22Rv1 (cell line): ENCODE data around the gene PNKP.

Source experiments
- H3K27ac ChIP-seq: fragments of 450-650 bp; 2 replicates; pipeline ENCODE4 v1.5.1; 2017
- ZFX ChIP-seq: fragments of 450-650 bp; IDR thresholded peaks from 2 replicates; pipeline ENCODE4 v1.6.1; 2017; ENCODE audit warnings: antibody characterized with exemption, borderline replicate concordance
- TF ChIP-seq, protein P1 (sequence below): fragments of 450-650 bp; IDR thresholded peaks from 2 replicates; pipeline ENCODE4 v1.5.1; 2017; ENCODE audit warnings: mild to moderate bottlenecking

The PNKP gene

DNA sequence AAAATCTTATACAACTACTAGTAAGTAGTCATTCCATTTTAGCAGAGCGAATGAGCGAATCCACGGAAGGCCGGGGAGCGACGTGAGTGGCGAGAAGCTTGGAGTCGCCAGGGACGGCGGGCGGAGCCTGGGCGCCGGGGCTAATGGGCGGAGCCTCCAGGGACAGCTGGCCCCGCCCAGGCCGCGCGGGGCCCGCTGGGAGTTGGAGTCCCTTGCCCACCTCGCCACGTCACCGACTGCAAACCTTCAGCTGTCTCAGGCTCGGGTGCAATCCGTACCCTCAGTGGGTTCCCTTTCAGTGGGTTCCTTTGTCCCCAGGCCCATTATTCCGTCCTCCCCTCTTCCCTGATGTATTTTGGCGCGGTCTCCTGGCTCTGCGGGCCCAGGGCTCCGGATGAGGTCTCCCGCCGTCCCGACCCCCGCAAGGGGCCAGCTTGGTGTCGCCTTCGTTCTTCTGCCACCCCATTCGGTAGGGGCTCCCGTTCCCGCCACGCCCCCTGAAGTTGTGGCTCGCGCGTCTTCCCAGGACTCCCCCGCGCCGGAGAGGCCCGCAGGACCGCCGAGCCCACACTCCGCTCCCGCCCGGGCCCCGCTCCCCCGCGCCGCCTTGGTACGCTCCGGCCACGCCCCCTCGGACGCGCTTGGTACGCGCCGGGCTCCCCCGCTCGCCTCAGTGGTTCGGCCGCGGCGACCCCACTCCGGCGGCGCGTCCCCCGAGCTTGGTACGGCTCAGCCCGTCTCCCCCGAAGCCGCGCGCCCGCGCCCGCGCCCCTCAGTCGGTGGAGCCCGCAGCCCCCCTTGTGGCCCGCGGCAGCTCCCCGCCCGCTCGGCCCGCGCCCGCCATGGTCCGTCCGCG, 16.7 kb downstream of the PNKP start, which contains the start of gene PTOV1:
PTOV1 (plus strand) TSS at position 673 of the 856 bp plus-strand sequence.
- TF ChIP-seq ZFX = no peak
- TF ChIP-seq, protein P1, sequence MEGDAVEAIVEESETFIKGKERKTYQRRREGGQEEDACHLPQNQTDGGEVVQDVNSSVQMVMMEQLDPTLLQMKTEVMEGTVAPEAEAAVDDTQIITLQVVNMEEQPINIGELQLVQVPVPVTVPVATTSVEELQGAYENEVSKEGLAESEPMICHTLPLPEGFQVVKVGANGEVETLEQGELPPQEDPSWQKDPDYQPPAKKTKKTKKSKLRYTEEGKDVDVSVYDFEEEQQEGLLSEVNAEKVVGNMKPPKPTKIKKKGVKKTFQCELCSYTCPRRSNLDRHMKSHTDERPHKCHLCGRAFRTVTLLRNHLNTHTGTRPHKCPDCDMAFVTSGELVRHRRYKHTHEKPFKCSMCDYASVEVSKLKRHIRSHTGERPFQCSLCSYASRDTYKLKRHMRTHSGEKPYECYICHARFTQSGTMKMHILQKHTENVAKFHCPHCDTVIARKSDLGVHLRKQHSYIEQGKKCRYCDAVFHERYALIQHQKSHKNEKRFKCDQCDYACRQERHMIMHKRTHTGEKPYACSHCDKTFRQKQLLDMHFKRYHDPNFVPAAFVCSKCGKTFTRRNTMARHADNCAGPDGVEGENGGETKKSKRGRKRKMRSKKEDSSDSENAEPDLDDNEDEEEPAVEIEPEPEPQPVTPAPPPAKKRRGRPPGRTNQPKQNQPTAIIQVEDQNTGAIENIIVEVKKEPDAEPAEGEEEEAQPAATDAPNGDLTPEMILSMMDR = no peak
- H3K27ac ChIP-seq = peak within 1 kb of the TSS; percentile 96

DNA sequence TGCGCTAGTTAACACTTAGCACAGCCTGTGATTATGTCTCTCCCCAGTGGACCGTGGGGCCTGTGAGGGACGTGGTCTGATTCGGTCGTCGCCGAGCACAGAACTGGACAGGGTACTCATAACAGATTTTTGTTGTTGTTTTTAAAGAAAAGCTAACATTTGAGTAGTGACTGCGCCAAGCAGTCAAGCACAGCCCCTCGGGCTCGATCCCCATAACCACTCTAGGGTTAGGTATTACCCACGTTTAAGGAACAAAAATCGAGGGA, 17.2 kb downstream of the PNKP start:
- no peak for TF ChIP-seq ZFX
- TF ChIP-seq, protein P1 = no peak
- peak overlapping the region; percentile 96 for H3K27ac ChIP-seq

DNA sequence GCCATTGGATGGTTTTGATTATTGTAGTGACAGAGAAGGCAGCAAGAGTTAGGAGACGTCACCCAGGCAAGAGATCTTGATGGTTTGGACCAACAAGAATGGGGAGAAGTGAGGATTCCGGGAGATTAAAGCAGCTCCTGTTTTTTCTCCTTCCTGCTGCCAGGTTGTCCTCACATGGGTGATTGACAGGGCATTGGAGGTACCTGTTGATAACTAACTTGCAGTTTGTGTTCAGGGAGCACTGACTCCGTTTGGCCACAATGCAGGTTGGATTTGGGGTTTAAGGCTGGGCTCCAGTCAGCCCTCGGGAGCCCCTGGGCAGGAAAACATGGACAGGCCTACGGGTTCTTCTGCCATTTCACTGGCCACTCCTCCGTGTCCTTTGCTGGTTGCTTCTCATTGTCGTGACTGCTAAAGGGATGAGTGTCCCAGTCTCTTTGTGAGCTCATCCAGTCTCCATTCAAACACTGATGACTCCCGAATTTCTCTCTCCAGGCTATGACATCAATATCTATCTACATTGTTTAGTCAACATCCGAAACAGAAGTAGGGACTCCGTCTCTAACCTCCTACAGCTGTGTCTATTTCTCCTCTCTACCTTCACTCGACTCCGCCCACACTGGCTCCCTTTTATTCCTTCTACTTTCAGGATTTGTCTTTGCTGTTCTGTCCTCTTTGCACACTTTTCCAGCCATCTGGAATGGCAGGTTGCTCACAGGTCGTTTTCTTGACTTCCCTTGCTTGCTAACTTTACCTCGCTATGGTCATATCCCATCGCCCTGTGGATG, 17.7 kb downstream of the PNKP start:
- TF ChIP-seq ZFX = no peak
- TF ChIP-seq, protein P1 = no peak
- peak overlapping the region; percentile 96 for H3K27ac ChIP-seq

DNA sequence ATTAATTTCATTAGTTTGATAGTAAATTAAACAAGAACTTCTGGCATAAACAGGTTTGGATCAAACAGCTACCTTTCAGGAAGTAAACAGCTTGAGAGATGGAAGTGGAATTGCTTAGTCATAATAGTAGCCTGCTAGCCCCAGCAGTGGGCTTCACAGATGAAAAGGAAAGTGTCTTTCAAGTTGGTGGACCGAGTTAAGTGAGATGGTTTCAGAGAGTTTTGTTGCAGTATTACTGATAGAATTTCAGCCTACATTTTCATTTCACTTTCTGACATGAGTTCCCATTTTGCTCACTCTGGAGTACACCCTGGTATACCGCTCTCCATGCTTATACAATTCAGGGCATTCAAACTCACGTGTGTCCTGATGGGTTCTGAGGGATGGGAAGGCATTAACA, 18.4 kb downstream of the PNKP start:
- peak overlapping the region; percentile 12; the same call in 1 of the 2 replicates for H3K27ac ChIP-seq
- TF ChIP-seq ZFX = no peak
- TF ChIP-seq, protein P1 = no peak

DNA sequence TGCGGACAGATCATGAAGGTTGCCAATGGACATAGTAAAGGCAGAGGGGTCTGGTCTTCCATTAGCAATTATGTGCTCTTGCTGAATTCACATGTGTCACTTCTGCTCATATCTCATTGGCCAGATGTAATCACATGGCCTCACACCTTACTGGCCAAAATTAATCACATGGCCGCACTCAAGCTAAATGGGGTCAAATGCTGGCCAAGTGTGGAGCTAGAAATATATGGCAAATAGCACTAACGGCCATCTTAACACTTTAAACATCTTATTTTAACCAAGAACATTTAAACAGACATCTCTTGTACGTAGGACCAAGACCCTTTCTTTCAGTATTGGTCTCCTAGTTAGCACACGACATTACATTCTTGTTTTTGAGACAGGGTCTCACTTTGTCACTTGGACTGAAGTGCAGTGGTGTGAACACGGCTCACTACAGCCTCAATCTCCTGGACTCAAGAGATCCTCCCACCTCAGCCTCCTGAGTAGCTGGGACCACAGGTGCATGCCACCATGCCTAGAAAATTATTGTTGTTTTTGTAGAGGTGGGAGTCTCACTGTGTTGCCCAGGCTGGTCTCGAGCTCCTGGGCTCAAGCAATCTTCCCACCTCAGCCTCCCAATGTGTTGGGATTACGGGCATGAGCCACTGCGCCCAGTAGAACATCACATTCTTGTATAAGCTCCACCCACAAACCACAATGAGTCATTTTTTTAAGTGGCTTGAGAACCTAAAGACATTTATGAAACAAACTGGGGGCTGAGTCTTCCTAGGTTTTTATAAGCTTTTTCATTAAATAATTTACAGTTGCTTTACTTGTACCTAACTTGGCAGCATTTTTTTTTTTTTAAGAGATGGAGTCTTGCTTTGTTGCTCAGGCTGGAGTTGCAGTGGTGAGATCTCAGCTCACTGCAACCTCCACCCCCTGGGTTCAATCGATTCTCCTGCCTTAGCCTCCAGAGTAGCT, 19.4 kb downstream of the PNKP start:
- H3K27ac ChIP-seq = peak overlapping the region; percentile 12
- TF ChIP-seq, protein P1 = no peak
- TF ChIP-seq ZFX = no peak

DNA sequence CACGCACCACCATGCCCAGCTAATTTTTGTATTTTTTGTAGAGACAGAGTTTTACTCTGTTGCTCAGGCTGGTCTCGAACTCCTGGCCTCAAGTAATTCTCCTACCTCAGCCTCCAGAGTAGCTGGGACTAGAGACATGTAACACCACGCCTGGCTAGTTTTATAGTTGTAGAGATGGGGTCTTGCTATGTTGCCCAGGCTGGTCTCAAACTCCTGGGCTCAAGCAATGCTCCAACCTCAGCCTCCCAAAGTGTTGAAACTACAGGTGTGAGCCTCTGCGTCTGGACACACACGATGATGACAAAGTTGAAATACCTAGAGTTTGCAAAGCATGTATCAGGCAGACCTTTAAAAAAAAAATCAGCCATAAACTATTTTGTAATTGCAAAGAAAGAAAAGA, 21.0 kb downstream of the PNKP start:
- no peak overlapping the region; the same call in 1 of the 2 replicates for H3K27ac ChIP-seq
- no peak for TF ChIP-seq ZFX
- TF ChIP-seq, protein P1 = no peak
